Effector memory CD8-positive, alpha-beta T cell (primary cell): ENCODE measurements around the gene TLK2.
"Not testable (repeated sequence)": the region's sequence is repeated elsewhere in the genome, so short reads cannot be mapped to it uniquely, and the experiment has no call there.

Experiments used
- ATAC-seq: fragments of 150-1000 bp; cut with Tn5 transposase; replicated peaks from 2 replicates; pipeline ENCODE4 v1.10.0; 2021; ENCODE audit warnings: mild to moderate bottlenecking, moderate library complexity
- DNase-seq, 3 experiments: peaks; one replicate each; pipeline ENCODE4 v3.0.0; 2021
- H3K27ac Mint-ChIP-seq, 2 donors: one replicate each; pipeline ENCODE4 v1.8.0; 2022; ENCODE audit warnings: mild to moderate bottlenecking in 2 of 2, mixed read lengths in 2 of 2, moderate library complexity in 2 of 2
- H3K27me3 Mint-ChIP-seq, 2 donors: one replicate each; pipeline ENCODE4 v1.8.0; 2022; ENCODE audit warnings: mixed read lengths in 2 of 2
- H3K36me3 Mint-ChIP-seq: one replicate; pipeline ENCODE4 v1.8.0; 2022; ENCODE audit warnings: mild to moderate bottlenecking, moderate library complexity, mixed read lengths; ENCODE audit not compliant: insufficient read depth
- H3K4me1 Mint-ChIP-seq, 2 donors: one replicate each; pipeline ENCODE4 v1.8.0; 2022; ENCODE audit warnings: low read depth in 2 of 2, mixed read lengths in 2 of 2
- H3K4me3 Mint-ChIP-seq, 2 donors: one replicate each; pipeline ENCODE4 v1.8.0; 2022; ENCODE audit warnings: mild to moderate bottlenecking in 2 of 2, mixed read lengths in 2 of 2, moderate library complexity in 2 of 2
- H3K9me3 Mint-ChIP-seq, 2 donors: one replicate each; pipeline ENCODE4 v1.8.0; 2022; ENCODE audit warnings: mixed read lengths in 2 of 2

Gene TLK2

DNA sequence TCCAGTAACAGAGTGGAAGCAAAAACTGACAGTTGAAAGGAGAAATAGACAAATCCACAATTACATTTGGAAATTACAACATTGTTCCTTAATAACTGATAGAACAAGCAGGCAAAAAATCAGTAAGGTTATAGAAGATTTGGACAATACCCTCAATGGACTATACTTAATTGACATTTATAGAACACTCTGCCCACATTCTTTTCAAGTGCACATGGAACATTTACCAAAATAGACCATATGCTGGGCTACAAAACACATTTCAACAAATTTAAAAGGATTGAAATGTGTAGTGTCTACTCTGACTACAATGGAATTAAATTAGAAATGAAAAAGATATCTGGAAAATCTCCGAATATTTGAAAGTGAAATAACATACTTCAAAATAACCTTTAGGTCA, 21.8 kb downstream of the TLK2 start:
- DNase-seq = not testable (repeated sequence)
- H3K4me1 Mint-ChIP-seq = peaks cover 12 to 26% of the 10 kb centered on the region in 2 donors

DNA sequence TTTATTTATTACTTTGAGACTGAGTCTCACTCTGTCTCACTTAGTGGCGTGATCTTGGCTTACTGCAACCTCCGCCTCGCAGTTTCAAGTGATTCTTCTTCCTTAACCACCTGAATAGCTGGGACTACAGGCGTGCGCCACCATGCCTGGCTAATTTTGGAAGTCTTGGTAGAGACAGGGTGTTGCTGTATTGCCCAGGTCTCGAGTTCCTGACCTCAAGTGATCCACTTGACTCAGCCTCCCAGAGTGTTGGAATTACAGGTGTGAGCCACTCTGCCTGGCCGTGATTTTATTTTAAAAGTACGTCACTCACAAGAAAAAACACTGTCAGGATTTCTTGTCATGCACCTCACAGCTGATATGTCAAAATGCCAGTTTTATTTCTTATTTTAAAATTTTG, 26.2 kb downstream of the TLK2 start:
- H3K27ac Mint-ChIP-seq, H3K9me3 Mint-ChIP-seq, ATAC-seq, H3K4me3 Mint-ChIP-seq, H3K36me3 Mint-ChIP-seq, DNase-seq, H3K27me3 Mint-ChIP-seq: not testable (repeated sequence)
- H3K4me1 Mint-ChIP-seq = peaks cover 17 to 43% of the 10 kb centered on the region in 2 donors

More for the DNA sequence above, 21.8 kb downstream of the TLK2 start:
- not testable (repeated sequence) for H3K36me3 Mint-ChIP-seq, H3K4me3 Mint-ChIP-seq, H3K27ac Mint-ChIP-seq, H3K27me3 Mint-ChIP-seq, H3K9me3 Mint-ChIP-seq, ATAC-seq

DNA sequence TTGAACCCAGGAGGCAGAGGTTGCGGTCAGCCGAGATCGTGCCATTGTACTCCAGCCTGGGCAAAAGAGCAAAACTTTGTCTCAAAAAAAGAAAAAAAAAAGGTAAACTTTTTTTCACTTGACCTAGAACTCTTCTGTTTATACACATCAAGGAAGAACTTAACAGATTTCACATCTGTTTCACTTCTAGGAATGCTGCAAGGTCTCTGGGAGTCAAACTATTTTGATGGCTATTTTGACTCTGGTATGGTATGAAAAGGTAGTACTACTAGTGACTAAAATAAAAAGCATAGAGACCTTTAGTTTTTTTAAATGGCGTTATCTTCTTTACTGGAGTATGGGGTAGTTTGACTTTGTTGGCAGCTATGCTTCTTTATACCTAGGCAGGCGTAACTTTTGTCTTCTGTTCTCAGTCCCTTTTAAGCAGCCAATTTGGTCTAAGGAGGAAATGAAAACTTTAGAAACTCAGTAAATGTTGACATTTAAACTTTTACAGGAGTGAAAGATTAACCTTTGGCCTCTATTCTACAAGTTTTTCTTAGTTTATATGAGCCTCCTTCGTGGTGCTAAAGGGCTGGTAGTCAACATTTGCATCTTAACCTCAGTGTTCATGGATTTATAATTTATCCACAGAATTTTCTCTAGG, 28.7 kb downstream of the TLK2 start:
- H3K9me3 Mint-ChIP-seq, DNase-seq, H3K36me3 Mint-ChIP-seq, H3K27me3 Mint-ChIP-seq, ATAC-seq: not testable (repeated sequence)
- Mint-ChIP-seq H3K4me3 (peak overlapping the region in 1 of 2 donors; percentile 22), H3K4me1 (peaks cover 19 to 42% of the 10 kb centered on the region in 2 donors), H3K27ac (peak overlapping the region; percentile 38 to 80)

DNA sequence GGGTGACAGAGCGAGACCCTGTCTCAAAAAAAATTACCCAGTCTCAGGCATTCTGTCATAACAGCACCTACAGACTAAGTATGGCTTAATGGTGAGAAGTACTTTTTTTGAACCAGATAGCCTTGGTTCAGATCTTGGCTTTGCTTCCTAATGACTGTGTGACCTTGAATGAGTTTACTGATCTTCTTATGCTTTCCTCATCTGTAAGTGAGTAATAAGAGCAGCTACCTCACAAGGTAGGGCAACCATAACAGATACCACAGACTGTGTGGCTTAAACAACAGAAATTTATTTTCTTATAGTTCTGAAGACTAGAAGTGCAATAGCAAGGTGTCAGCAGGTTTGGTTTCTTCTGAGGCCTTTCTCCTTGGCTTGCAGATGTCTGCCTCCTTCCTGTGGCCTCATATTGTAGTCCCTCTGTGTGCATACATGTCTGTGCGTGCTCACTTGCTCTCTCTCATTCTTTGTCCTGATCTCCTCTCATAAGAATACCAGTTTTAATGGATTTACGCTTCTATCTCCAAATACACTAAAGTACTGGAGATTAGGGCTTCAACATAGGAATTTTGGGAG, 31.7 kb downstream of the TLK2 start:
- not testable (repeated sequence) for DNase-seq, H3K36me3 Mint-ChIP-seq, H3K9me3 Mint-ChIP-seq, H3K4me3 Mint-ChIP-seq, H3K27me3 Mint-ChIP-seq
- peak; percentile 51 for ATAC-seq
- Mint-ChIP-seq H3K4me1 (peaks cover 24 to 38% of the 10 kb centered on the region in 2 donors), H3K27ac (peak overlapping the region; percentile 58 to 89)

DNA sequence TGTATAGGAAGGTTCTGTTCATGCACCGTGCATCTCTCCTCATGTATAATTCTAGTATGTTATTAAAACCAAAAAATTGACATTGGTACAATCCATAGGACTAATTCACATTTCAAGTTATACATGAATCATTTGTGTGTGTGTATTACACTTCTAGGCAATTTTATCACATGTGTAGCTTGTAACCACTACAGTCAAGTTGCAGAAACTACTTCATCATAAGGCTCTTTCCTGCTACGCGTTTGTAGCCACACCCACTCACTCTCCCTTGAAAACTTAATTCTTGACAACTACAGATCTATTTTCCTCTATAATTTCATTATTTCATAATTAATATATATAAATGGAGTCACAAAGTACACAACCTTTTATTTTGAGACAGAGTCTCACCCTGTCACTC, 32.4 kb downstream of the TLK2 start:
- H3K27me3 Mint-ChIP-seq, H3K27ac Mint-ChIP-seq, DNase-seq, H3K36me3 Mint-ChIP-seq, H3K9me3 Mint-ChIP-seq, H3K4me3 Mint-ChIP-seq: not testable (repeated sequence)
- ATAC-seq = peak; percentile 52
- peaks cover 22 to 38% of the 10 kb centered on the region in 2 donors for H3K4me1 Mint-ChIP-seq

DNA sequence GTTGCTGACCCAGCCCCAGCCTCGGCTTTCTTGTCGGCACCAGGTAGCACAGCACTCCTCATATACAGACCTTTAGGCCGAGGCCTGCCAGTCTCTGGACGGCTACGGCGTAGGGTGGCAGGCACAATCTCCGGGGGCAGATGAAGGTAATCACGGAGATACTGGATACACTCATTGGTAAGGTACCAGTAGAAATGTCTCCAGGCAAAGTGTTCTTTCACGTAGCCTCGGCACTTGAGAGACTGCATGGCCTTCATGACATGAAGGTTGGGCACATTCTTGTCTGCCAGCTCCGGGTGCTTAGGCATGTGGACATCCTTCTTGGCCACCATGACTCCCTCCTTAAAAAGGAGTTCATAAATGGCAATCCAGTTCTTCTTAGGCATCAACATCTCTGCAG, 37.8 kb downstream of the TLK2 start:
- H3K9me3 Mint-ChIP-seq, DNase-seq, H3K4me3 Mint-ChIP-seq, H3K27me3 Mint-ChIP-seq, H3K27ac Mint-ChIP-seq, ATAC-seq: not testable (repeated sequence)
- Mint-ChIP-seq H3K36me3 (peaks cover 13% of the 10 kb centered on the region), H3K4me1 (peaks cover 13 to 20% of the 10 kb centered on the region in 2 donors)

DNA sequence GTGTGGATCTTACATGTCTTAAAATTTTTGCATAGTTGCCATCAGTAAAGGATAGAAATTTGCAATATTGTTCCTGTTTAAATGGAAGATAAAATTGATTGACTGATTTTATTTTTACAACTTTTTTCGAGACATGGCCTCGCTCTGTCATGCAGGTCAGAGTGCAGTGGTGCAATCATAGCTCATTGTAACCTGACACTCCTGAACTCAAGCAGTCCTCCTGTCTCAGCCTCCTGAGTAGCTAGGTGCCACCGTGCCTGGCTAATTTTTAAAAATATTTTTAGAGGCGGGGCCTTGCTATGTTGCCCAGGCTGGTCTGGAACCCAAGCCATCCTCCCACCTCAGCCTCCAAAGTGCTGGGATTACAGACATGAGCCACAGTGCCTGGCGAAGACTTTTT, 42.7 kb downstream of the TLK2 start:
- H3K4me3 Mint-ChIP-seq, H3K27me3 Mint-ChIP-seq, H3K9me3 Mint-ChIP-seq, DNase-seq, H3K27ac Mint-ChIP-seq, H3K4me1 Mint-ChIP-seq, ATAC-seq: not testable (repeated sequence)
- peaks cover 38% of the 10 kb centered on the region for H3K36me3 Mint-ChIP-seq

DNA sequence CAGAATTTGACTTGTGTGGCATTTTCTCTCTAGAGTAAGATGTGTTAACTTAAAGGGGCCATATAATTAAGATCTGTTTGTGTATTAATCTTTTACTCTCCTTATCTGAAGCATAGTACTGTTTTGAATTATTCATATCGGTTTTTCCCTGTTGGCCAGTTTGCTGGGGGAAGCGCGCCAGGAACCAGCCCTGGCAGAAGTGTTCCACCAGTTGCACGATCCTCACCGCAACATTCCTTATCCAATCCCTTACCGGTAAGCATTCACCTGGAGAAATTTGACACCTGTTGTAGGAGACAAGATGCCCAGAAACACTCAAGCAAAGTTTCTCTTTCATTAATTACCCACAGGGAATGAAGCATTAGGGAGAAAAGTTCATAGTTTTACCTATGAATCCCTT, 45.5 kb downstream of the TLK2 start:
- not testable (repeated sequence) for H3K4me3 Mint-ChIP-seq, DNase-seq, H3K9me3 Mint-ChIP-seq, ATAC-seq, H3K27ac Mint-ChIP-seq, H3K27me3 Mint-ChIP-seq
- Mint-ChIP-seq H3K36me3 (peaks cover 45% of the 10 kb centered on the region), H3K4me1 (peaks cover 2 to 13% of the 10 kb centered on the region in 2 donors)

DNA sequence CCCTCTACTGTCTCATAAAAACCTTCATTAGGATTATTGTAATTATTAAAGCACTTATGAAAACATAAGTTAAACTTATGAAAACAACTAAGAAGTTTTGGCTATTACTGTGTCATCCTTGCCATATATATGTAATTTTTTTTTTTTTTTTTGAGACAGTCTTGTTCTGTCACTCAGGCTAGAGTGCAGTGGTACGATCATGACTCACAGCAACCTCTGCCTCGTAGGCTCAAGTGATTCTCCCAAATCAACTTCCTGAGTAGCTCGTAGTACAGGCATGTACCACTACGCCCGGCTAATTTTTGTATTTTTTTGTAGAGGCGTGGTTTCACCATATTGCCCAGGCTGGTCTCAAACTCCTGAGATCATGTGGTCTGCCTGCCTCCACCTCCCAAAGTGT, 46.7 kb downstream of the TLK2 start:
- not testable (repeated sequence) for H3K27ac Mint-ChIP-seq, H3K4me3 Mint-ChIP-seq, DNase-seq, H3K27me3 Mint-ChIP-seq, ATAC-seq, H3K9me3 Mint-ChIP-seq
- peaks cover 50% of the 10 kb centered on the region for H3K36me3 Mint-ChIP-seq
- H3K4me1 Mint-ChIP-seq = peaks cover 5 to 13% of the 10 kb centered on the region in 2 donors

DNA sequence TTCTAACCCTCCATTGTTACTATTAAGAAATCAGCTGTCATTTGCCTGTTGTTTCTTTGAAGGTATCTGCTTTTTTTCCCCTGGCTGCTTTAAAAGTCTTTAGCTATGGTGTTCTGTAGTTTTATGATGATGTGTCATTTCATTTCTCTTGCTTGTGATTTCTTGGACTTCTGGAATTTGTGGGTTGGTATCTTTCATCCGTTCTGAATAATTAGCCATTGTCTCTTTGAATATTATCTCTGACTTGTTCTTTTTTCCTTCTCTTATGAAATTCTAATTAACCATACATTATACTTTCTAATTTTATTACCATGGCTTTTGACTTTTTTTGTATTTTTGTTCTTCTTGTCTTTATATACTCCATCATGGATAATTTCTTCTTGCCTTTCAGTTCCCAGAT, 52.3 kb downstream of the TLK2 start:
- not testable (repeated sequence) for H3K4me3 Mint-ChIP-seq, H3K9me3 Mint-ChIP-seq, H3K27ac Mint-ChIP-seq, DNase-seq, ATAC-seq, H3K27me3 Mint-ChIP-seq
- peaks cover 30% of the 10 kb centered on the region for H3K36me3 Mint-ChIP-seq
- peaks cover 5 to 28% of the 10 kb centered on the region in 2 donors for H3K4me1 Mint-ChIP-seq

DNA sequence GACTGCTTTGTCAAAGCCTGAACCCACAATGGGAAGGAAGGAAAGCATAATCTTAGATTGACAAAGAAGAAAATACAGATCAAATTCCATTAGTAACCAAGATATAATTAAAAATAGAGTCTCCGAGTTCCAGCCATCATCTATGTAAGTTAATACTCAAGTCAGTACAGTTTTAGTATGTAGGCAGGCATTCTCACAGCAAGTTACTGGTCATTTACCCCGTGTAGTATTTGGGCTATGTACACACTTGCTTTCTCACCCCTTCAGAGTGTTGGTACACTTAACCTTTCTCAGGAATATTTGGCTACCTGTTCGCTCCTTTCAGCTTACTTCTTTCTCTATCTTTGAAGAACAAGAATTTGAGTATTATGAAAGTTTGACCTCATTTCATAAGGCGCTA, 57.9 kb downstream of the TLK2 start:
- H3K36me3 Mint-ChIP-seq = peaks cover 45% of the 10 kb centered on the region
- peak overlapping the region in 1 of 2 donors; percentile 54 for H3K27ac Mint-ChIP-seq
- not testable (repeated sequence) for ATAC-seq, H3K9me3 Mint-ChIP-seq, H3K4me3 Mint-ChIP-seq, H3K27me3 Mint-ChIP-seq, DNase-seq
- H3K4me1 Mint-ChIP-seq = peaks cover 6 to 27% of the 10 kb centered on the region in 2 donors

DNA sequence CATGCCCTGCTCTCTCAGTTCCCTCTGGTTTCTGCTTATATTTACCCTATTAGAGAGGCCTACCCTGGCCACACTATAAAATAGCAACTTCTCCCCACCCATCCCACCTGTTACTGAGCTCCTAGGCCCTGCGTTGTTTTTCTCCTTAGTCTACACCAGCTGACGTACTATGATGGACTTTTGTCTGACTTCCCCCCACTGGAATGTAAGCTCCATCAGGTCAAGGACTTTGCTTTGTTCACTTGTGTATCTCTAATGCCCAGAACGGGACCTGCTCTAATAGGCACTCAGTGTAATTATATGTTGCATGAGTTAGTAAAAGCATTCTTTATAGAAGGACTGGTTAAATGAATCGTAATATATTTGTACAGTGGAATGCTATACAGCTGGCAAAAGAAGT, 62.4 kb downstream of the TLK2 start:
- H3K9me3 Mint-ChIP-seq, DNase-seq, H3K27me3 Mint-ChIP-seq, H3K4me3 Mint-ChIP-seq, ATAC-seq, H3K27ac Mint-ChIP-seq: not testable (repeated sequence)
- Mint-ChIP-seq H3K4me1 (peaks cover 10 to 28% of the 10 kb centered on the region in 2 donors), H3K36me3 (peaks cover 31% of the 10 kb centered on the region)

DNA sequence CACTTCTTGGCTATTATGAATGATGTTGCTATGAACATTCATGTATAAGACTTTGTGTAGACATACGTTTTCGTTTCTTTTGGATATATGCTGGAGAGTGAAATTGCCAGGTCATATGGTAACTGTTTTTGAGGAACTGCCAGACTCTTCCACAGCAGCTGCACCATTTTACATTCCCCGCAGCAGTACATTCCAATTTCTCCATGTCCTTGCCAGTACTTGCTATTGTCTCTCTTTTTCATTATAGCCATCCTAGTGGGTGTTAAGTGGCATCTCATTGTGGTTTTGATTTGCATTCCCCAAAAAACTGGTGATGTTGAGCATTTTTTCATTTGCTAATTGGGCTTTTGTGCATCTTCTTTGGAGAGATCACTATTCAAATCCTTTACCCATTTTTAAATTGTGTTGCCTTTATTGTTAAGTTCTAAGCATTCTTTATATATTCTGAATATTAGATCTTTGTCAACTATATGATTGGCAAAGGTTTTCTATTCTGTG, 64.7 kb downstream of the TLK2 start:
- H3K27ac Mint-ChIP-seq, DNase-seq, H3K9me3 Mint-ChIP-seq, H3K27me3 Mint-ChIP-seq, H3K4me3 Mint-ChIP-seq, ATAC-seq: not testable (repeated sequence)
- H3K4me1 Mint-ChIP-seq = peaks cover 14 to 37% of the 10 kb centered on the region in 2 donors
- H3K36me3 Mint-ChIP-seq = peaks cover 22% of the 10 kb centered on the region

DNA sequence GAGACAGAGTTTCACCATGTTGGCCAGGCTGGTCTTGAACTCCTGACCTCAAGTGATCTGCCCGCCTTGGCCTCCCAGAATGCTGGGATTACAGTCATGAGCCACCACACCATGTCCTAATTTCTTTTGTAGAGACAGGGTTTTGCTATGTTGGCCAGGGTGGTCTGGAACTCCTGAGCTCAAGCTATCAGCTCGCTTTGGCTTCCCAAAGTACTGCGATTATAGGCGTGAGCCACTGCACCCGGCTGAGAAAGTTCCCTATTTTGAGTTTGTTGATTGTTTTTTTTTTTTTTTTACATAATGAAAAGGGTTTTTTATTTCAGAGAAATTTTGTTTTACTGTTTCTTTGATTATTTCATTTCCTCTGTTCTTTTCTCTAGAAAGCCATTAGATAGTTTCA, 67.4 kb downstream of the TLK2 start:
- not testable (repeated sequence) for H3K27me3 Mint-ChIP-seq, ATAC-seq, DNase-seq, H3K4me3 Mint-ChIP-seq, H3K9me3 Mint-ChIP-seq
- peaks cover 18% of the 10 kb centered on the region for H3K36me3 Mint-ChIP-seq
- peaks cover 8 to 22% of the 10 kb centered on the region in 2 donors for H3K4me1 Mint-ChIP-seq
- H3K27ac Mint-ChIP-seq = peak overlapping the region; percentile 44 to 58
